Glutamatergic neuron (in vitro differentiated cells): Measurements from ENCODE around the gene TNRC6A. TPM values are rescaled to one million over a fixed set of nuclear protein-coding genes. Genes with fewer than 3 reads are reported as not detected.
A peak's percentile ranks its signal among the peaks of the same experiment; 100 is the strongest.

Experiments
- DNase-seq: peaks from one replicate; pipeline ENCODE4 v3.0.0; 2022
- H3K27ac Mint-ChIP-seq: one replicate; pipeline ENCODE4 v1.8.0; 2020; ENCODE audit warnings: mild to moderate bottlenecking, mixed read lengths, inconsistent platforms; ENCODE audit not compliant: unreplicated experiment
- H3K27me3 Mint-ChIP-seq: one replicate; pipeline ENCODE4 v1.8.0; 2020; ENCODE audit warnings: mild to moderate bottlenecking, moderate library complexity, mixed read lengths, inconsistent platforms; ENCODE audit not compliant: unreplicated experiment
- H3K36me3 Mint-ChIP-seq: one replicate; pipeline ENCODE4 v1.8.0; 2020; ENCODE audit warnings: mild to moderate bottlenecking, mixed read lengths, inconsistent platforms; ENCODE audit not compliant: unreplicated experiment
- H3K4me1 Mint-ChIP-seq: one replicate; pipeline ENCODE4 v1.8.0; 2020; ENCODE audit warnings: mild to moderate bottlenecking, low read depth, mixed read lengths, inconsistent platforms; ENCODE audit not compliant: unreplicated experiment
- H3K4me3 Mint-ChIP-seq: one replicate; pipeline ENCODE4 v1.8.0; 2020; ENCODE audit warnings: mild to moderate bottlenecking, mixed read lengths, inconsistent platforms; ENCODE audit not compliant: unreplicated experiment
- H3K9me3 Mint-ChIP-seq: one replicate; pipeline ENCODE4 v1.8.0; 2020; ENCODE audit warnings: mild to moderate bottlenecking, moderate library complexity, mixed read lengths, inconsistent platforms; ENCODE audit not compliant: unreplicated experiment
- CTCF ChIP-seq: fragments of 200-600 bp; sonication (generic); IDR thresholded peaks from one replicate; pipeline ENCODE4 v1.5.0; 2021; ENCODE audit not compliant: partially characterized antibody, unreplicated experiment
- total RNA-seq: library from RNA; stranded (reverse); fragmentation: NEBNext Ultra II Directional; extraction: Animal tissue kit (Norgen Biotek cat#: 25700); gene quantifications from one replicate; pipeline ENCODE4 v1.2.1, GENCODE V29; 2021; ENCODE audit not compliant: unreplicated experiment

Gene TNRC6A
- total RNA-seq, 1 donor from 2014 or later = 91.6 TPM

- no peaks in the 10 kb centered on the region for H3K36me3 Mint-ChIP-seq
- H3K4me1 Mint-ChIP-seq = no peaks in the 10 kb centered on the region
- H3K9me3 Mint-ChIP-seq = no peaks in the 10 kb centered on the region
- H3K27ac Mint-ChIP-seq = no peak overlapping the region
- TF ChIP-seq CTCF = no peak
- H3K4me3 Mint-ChIP-seq = no peak overlapping the region
- no peaks in the 10 kb centered on the region for H3K27me3 Mint-ChIP-seq
- no peak for DNase-seq
These were observed 7.6 kb upstream of the TNRC6A start for GRCh38 chr16:24721830-24722238.

- no peak for DNase-seq
- Mint-ChIP-seq H3K9me3 (peaks cover 1% of the 10 kb centered on the region), H3K27me3 (no peaks in the 10 kb centered on the region), H3K4me3 (no peak overlapping the region), H3K4me1 (no peaks in the 10 kb centered on the region), H3K36me3 (no peaks in the 10 kb centered on the region), H3K27ac (no peak overlapping the region)
- TF ChIP-seq CTCF = no peak
These were observed 5.8 kb upstream of the TNRC6A start for GRCh38 chr16:24723663-24724062.

- DNase-seq = no peak
- Mint-ChIP-seq H3K36me3 (no peaks in the 10 kb centered on the region), H3K27me3 (peaks cover 6% of the 10 kb centered on the region), H3K27ac (no peak overlapping the region), H3K4me3 (peak overlapping the region; percentile 4), H3K4me1 (peaks cover 15% of the 10 kb centered on the region), H3K9me3 (peaks cover 4% of the 10 kb centered on the region)
- no peak for TF ChIP-seq CTCF
These were observed 1.4 kb upstream of the TNRC6A start for GRCh38 chr16:24728011-24728410.

- H3K4me3 Mint-ChIP-seq = peak overlapping the region; percentile 88
- peaks cover 15% of the 10 kb centered on the region for H3K4me1 Mint-ChIP-seq
- peak overlapping the region; percentile 65 for H3K27ac Mint-ChIP-seq
- TF ChIP-seq CTCF = no peak
- DNase-seq = no peak
- H3K9me3 Mint-ChIP-seq = peaks cover 4% of the 10 kb centered on the region
- H3K36me3 Mint-ChIP-seq = no peaks in the 10 kb centered on the region
- H3K27me3 Mint-ChIP-seq = peaks cover 6% of the 10 kb centered on the region
These were observed 584 bp upstream of the TNRC6A start for GRCh38 chr16:24728891-24729242.

GRCh38 chr16:24729951-24730815, 732 bp downstream of the TNRC6A start:
- Mint-ChIP-seq H3K27me3 (peaks cover 6% of the 10 kb centered on the region), H3K4me1 (peaks cover 15% of the 10 kb centered on the region), H3K36me3 (no peaks in the 10 kb centered on the region), H3K9me3 (peaks cover 4% of the 10 kb centered on the region), H3K4me3 (peak overlapping the region; percentile 95), H3K27ac (peak overlapping the region; percentile 98)
- DNase-seq = peak; percentile 65
- no peak for TF ChIP-seq CTCF
